Stimulated activated CD4-positive, alpha-beta T cell treated with anti-CD3 and anti-CD28 coated beads, Interleukin-15, amount 100 ng/mL, for 1 hour (primary cell): ENCODE results near the gene COPS3.
A peak's percentile ranks its signal among the peaks of the same experiment; 100 is the strongest.

Experiments used
- DNase-seq, 2 donors: peaks; one replicate each; pipeline ENCODE4 v3.0.0-alpha.2; 2020; ENCODE audit warnings: low read depth in 1 of 2, low spot score in 1 of 2

COPS3 gene

DNA sequence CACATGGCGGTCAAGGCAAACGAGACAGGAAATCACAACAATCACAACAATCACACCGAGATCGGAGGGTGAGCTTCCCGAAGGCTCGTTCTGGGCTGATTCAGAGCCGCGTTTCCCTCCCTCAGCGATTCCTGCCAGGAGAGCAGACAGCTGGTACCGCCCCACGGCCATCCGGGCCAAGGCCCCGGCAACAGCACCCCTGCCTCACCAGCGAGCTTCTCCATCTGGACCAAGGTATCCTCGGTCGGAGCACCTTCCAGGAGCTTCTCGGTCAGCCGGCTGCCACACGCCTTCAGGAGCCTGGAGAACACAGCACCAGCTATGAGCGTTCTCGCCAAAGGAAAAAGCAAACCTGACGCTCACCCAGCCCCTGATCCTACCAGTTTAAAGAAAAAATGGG, 59.7 kb downstream of the COPS3 start:
- DNase-seq, result no peak

GRCh38 chr17:17220529-17220928, 60.5 kb downstream of the COPS3 start:
- DNase-seq, result no peak

GRCh38 chr17:17217995-17218394, 63.1 kb downstream of the COPS3 start:
- no peak for DNase-seq

- DNase-seq, result no peak
Observed at GRCh38 chr17:17216776-17217175, 64.3 kb downstream of the COPS3 start.

GRCh38 chr17:17216236-17216635, 64.8 kb downstream of the COPS3 start:
- no peak for DNase-seq

DNA sequence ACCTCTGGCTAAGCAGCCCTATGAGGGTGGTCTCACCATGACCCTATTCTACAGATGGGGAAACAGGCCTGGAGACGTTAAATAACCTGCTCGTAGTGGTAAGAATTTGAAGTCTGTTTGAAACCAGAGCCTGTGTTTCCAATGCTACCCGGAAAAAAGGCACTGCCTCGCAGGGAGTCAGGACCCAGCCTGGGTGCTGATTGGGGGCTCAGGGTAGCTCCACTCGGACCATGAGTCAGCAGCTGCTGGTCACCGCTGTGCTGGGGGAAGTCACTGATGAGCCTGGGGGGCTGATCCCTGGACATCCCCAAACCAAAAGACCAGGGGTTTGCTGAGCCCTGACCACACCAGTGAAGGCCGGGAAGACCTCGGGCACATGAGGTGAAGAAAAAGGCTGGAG, 65.5 kb downstream of the COPS3 start:
- DNase-seq, result no peak

DNA sequence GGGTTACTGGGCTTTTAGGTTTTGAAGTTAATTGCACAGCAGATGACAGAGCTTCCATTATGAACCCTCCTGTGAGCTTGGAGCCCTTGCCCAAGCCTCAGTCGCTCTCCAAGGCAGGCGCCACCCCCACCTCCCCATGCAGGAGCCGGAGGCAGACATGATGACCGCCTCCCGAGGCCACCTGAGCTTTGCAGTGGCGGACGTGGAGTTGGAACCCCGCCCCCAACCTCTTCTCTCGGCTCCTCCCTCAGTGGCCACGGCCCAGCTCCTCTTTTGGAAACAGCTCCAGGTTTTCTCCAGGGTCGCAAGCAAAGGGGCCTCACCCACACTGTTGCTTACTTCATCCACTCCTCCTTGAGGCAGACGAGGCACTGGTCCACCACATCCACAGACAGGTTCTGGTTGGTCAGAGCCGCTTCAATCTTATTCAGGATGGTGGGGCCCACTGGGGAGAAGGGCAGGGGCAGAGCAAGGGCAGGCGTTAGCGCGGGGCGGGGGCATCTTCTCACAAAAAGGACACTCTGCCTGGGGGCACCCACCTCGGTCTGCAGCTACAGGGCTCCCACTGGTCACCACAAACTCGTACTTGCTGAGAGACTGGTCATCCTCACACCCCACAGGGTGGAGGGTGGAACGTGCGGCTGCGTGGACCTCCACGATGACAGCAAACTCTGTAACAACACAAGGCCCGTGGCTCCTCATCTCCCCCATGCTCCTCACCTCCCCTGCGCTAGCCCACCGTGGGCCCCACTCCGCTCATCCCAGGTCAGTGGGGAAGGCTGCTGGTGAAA, 66.2 kb downstream of the COPS3 start:
- no peak for DNase-seq

- no peak for DNase-seq
Observed at GRCh38 chr17:17213775-17214174, 67.3 kb downstream of the COPS3 start.

DNA sequence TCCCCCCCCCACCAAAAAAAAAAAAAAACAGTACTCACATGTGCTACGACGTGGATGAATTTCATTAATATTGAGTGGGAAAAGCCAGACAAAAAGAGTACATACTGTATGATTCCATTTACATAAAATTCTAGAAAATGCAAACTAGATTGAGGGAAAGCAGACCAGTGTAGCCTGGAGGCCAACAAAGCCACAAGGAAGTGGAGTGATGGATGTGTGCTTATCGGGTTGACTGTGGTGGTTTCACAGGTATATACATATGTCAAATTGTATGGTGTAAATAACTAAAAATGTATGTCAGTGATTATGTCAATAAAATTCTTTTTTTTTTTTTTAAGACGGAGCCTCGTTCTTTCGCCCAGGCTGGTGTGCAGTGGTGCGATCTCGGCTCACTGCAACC, 73.0 kb downstream of the COPS3 start:
- no peak for DNase-seq

- DNase-seq, result no peak
Observed at GRCh38 chr17:17206913-17207335, 74.1 kb downstream of the COPS3 start.

- peak; percentile 87 for DNase-seq
Observed at GRCh38 chr17:17206124-17206912, 74.7 kb downstream of the COPS3 start, which contains the start of gene PLD6. Gene PLD6 (minus strand): TSS chr17:17206333. CDS start chr17:17206286, 47 bp downstream.

- peak; percentile 35 to 51 for DNase-seq
Observed at GRCh38 chr17:17205368-17206123, 75.5 kb downstream of the COPS3 start.

DNA sequence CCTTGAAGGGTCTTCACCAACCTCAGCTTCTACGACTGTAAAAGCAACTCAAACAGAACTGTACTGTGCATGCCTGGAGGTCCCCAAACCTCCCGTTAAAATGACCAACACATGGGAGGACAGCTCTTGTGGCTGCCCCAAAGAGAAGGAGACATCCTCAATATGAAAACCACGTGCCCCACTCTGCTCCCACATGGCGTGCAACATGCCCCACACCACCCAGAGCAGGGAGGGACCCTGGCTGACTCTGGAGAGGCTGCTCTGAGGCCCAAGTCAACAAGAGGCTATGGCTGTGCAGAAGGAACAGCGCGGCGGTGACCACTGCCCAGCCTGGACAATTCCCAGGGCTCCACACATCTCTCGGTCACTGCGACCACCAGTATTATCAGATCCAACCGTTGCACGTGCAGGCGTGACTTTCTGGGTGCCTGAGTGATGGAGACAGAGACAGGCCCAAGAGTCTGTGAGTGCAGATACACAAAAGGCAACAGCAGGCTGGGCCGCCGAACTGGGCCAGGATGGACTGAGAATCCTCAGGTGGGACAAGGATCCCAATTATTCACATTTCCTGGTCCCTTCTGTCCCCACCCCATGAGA, 76.3 kb downstream of the COPS3 start:
- no peak for DNase-seq

GRCh38 chr17:17204041-17204591, 76.9 kb downstream of the COPS3 start:
- DNase-seq, result no peak

GRCh38 chr17:17203173-17203730, 77.8 kb downstream of the COPS3 start:
- no peak for DNase-seq

GRCh38 chr17:17201907-17202306, 79.1 kb downstream of the COPS3 start:
- no peak for DNase-seq

GRCh38 chr17:17201271-17201670, 79.8 kb downstream of the COPS3 start:
- DNase-seq, result no peak

DNA sequence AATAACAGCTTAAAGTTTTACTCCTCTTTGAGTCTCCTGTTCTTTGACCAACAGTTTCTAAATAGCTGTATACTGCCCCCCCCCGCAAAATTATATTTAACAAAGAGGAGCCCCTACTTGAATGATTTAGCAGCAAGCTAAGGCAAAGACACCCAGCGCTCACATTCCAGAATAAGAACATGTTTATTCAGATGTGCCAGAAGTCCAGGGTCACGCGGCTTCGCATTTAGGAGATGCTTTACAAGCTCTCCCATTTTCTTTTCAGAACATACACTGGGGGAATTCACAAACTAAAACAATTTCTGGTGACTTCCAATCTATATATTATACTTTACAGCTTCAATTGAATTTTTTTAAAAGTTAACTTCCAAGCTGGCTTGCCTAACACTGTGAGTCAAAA, 80.2 kb downstream of the COPS3 start:
- DNase-seq, result no peak

DNA sequence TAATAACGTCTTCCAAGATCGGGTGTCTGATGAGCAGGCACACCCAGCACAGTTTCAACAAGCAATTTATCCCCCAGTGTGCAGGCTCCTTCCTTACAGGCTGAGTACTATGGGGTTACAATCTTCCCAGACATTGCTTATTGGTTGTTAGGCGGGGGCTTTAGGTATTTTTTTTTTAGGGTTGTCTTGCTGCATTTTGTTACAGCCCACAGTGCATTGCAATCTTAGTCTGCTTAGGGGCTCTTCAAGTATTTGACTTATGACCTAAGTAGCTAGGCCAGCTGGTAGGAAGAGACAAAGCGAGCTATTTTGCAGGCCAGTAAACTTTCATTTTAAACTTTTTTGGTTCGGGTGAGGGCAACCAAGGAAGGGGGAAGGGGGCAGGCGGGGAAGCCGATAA, 80.7 kb downstream of the COPS3 start:
- DNase-seq, result no peak

GRCh38 chr17:17198281-17198680, 82.8 kb downstream of the COPS3 start:
- DNase-seq, result no peak

DNA sequence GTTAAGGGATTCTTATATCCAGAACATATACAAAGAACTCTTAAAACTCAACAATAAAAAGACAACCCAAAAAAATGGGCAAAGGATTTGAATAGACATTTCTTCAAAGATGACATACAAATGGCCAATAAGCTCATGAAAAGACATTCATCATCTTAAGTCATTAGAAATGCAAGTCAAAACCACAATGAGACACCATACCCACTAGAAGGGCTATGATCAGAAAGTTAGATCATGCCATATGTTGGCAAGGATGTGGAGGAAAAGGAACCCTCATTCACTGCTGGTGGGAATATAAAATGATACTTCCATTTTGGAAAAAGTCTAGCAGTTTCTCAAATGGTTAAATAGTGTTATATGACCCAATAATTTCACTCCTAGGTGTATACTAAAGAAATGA, 84.3 kb downstream of the COPS3 start:
- DNase-seq, result no peak
